Thyroid gland (tissue), 4 donors: ENCODE measurements around the gene APOBR. TPM values are rescaled to one million over a fixed set of nuclear protein-coding genes. Genes with fewer than 3 reads are reported as not detected.
"Not testable (repeated sequence)": the region's sequence is repeated elsewhere in the genome, so short reads cannot be mapped to it uniquely, and the experiment has no call there.

Experiments used
- DNase-seq, 2 donors: peaks; one replicate each; pipeline ENCODE4 v3.0.0-alpha.2; 2019
- H3K27ac ChIP-seq, 3 donors: fragments of 200-600 bp; sonication (generic); 1 replicate in 2 of 3; 2 replicates in 1 of 3; pipeline ENCODE4 v1.5.1; 2016 to 2019; ENCODE audit warnings: mild to moderate bottlenecking in 1 of 3, moderate library complexity in 1 of 3
- H3K27me3 ChIP-seq: fragments of 200-600 bp; sonication (generic); one replicate; pipeline ENCODE4 v1.5.1; 2019
- H3K36me3 ChIP-seq, 2 donors: fragments of 200-600 bp; sonication (generic); one replicate each; pipeline ENCODE4 v1.5.1; 2016 to 2019
- H3K4me1 ChIP-seq, 2 donors: fragments of 200-600 bp; sonication (generic); one replicate each; pipeline ENCODE4 v1.5.1; 2017 to 2019
- H3K4me3 ChIP-seq, 3 donors: fragments of 200-600 bp; sonication (generic); replicated peaks in 1 of 3; 1 replicate in 2 of 3; 2 replicates in 1 of 3; pipeline ENCODE4 v1.5.1; 2016; ENCODE audit warnings: mild to moderate bottlenecking in 1 of 3
- H3K9me3 ChIP-seq: fragments of 200-600 bp; sonication (generic); one replicate; pipeline ENCODE4 v1.5.1; 2017
- CTCF ChIP-seq, 6 experiments: fragments of 200-600 bp in 3 of 6; fragments of 450-650 bp in 3 of 6; sonication (generic) in 3 of 6; IDR thresholded peaks; one replicate each; pipeline ENCODE4 v1.5.1; 2016 to 2019; ENCODE audit warnings: antibody characterized with exemption in 6 of 6, mild to moderate bottlenecking in 2 of 6, inconsistent platforms in 1 of 6, moderate library complexity in 1 of 6
- POLR2A ChIP-seq, 2 donors: fragments of 450-650 bp; IDR thresholded peaks; one replicate each; pipeline ENCODE4 v1.6.1; 2017; ENCODE audit warnings: antibody characterized with exemption in 2 of 2, mild to moderate bottlenecking in 2 of 2, moderate library complexity in 1 of 2
- WGBS, 2 donors: methylation state at CpG; one replicate each; pipeline ENCODE4 v1.1.5; 2017; 5-methylcytosine and 5-hydroxymethylcytosine counted together
- intact Hi-C: fragments of 100-400 bp; cut with DNase I; formaldehyde crosslinking; loops from one replicate; pipeline ENCODE4 v1.15.1; 2023
- total RNA-seq, 4 donors: library from RNA; depleted of rRNA; stranded (reverse); fragments of >200 nt; gene quantifications; one replicate each; pipeline ENCODE4 v1.2.3, GENCODE V29; 2016

APOBR gene
- total RNA-seq, 4 donors from 2014 or later = 0.42 to 1.1 (median 0.78) TPM

- WGBS, 2 donors = 96% methylated on average over 15 to 16 of the region's 16 CpGs
- Histone ChIP-seq H3K27me3 (no peaks in the 10 kb centered on the region), H3K27ac (no peak overlapping the region), H3K9me3 (no peaks in the 10 kb centered on the region), H3K36me3 (peaks cover 47 to 67% of the 10 kb centered on the region in 2 donors), H3K4me3 (no peak overlapping the region), H3K4me1 (no peaks in the 10 kb centered on the region)
- no peak for TF ChIP-seq POLR2A (IDR thresholded peaks at IDR 0.05)
- intact Hi-C loops = no loop called here
- DNase-seq = no peak
Measured at GRCh38 chr16:28478506-28479180, 15.8 kb upstream of the APOBR start.

- Histone ChIP-seq H3K4me3 (no peak overlapping the region), H3K27me3 (no peaks in the 10 kb centered on the region), H3K4me1 (no peaks in the 10 kb centered on the region), H3K36me3 (peaks cover 37 to 59% of the 10 kb centered on the region in 2 donors), H3K9me3 (no peaks in the 10 kb centered on the region), H3K27ac (no peak overlapping the region)
- DNase-seq = no peak
- TF ChIP-seq CTCF (IDR thresholded peaks at IDR 0.05) (no peak), POLR2A (IDR thresholded peaks at IDR 0.05) (no peak)
- intact Hi-C loops = no loop called here
- WGBS, 2 donors = 89 to 95% methylated on average over 13 of the region's 13 CpGs
Measured at GRCh38 chr16:28482026-28482425, 12.4 kb upstream of the APOBR start.

DNA sequence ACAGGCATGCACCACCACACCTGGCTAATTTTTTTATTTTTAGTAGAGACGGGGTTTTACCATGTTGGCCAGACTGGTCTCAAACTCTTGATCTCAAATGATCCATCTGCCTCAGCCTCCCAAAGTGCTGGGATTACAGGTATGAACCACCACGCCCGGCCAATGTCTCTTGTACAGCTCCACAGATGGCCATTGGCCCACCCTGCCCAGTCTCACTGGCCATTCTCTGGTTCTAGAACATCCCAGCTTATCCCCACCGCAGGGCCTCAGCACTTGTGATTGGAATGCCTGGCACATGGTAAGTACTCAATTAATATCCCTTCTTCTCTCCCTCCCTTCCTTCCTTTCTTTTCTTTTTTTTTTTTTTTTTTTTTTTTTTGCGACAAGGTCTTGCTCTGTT is 11.1 kb upstream of the APOBR start:
- DNase-seq, H3K27ac ChIP-seq, H3K4me3 ChIP-seq, H3K4me1 ChIP-seq, H3K27me3 ChIP-seq, H3K9me3 ChIP-seq, intact Hi-C loops: not testable (repeated sequence)
- H3K36me3 ChIP-seq = peaks cover 28 to 57% of the 10 kb centered on the region in 2 donors
- 96 to 97% methylated on average over 5 of the region's 5 CpGs for WGBS, 2 donors

DNA sequence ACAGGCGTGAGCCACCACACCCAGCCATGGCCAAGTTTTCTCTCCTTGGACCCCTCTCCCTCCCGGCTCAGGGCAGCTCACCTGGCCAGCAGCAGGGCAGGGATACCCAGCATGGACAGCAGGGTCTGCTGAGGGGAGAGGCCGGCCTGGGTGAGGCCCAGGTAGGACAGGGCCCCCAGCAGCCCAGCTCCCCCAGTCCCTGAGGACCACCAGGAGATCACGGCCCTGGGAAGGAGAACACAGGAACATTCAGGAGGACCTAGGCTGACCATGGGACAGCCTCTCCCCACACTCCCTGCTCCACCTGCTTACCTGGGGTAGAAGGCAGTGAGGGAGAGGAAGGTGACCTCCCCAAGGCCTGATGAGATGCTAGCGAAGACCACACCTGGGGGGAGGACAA is 8.2 kb upstream of the APOBR start:
- intact Hi-C loops = no loop called here

GRCh38 chr16:28491230-28491969 is 3.0 kb upstream of the APOBR start:
- Histone ChIP-seq H3K27me3 (no peaks in the 10 kb centered on the region), H3K4me3 (peak overlapping the region; percentile 79 to 98 (median 84)), H3K9me3 (no peaks in the 10 kb centered on the region), H3K4me1 (peaks cover 11 to 18% of the 10 kb centered on the region in 2 donors), H3K27ac (peak overlapping the region; percentile 92 to 96 (median 96)), H3K36me3 (peaks cover under 1 to 13% of the 10 kb centered on the region in 2 donors)
- intact Hi-C loops = loop anchor here (5.0 kb wide), 1 partner anchor 56 kb away; no protein-coding TSS in a partner anchor
- 0 to 1% methylated on average over 14 to 19 of the region's 42 CpGs for WGBS, 2 donors
- TF ChIP-seq CTCF (IDR thresholded peaks at IDR 0.05) (peak in 4 of 6 experiments; percentile 26 to 60 (median 42)), POLR2A (IDR thresholded peaks at IDR 0.05) (no peak)
- peak; percentile 57 to 63 for DNase-seq

More for the DNA sequence above, 8.2 kb upstream of the APOBR start:
- H3K9me3 ChIP-seq = no peaks in the 10 kb centered on the region
- peaks cover 18 to 39% of the 10 kb centered on the region in 2 donors for H3K36me3 ChIP-seq
- no peak for DNase-seq
- TF ChIP-seq CTCF (IDR thresholded peaks at IDR 0.05) (no peak), POLR2A (IDR thresholded peaks at IDR 0.05) (no peak)
- WGBS, 2 donors = 94 to 100% methylated on average over 3 of the region's 5 CpGs
- H3K27ac ChIP-seq = no peak overlapping the region
- no peak overlapping the region for H3K4me3 ChIP-seq
- peaks cover 5% of the 10 kb centered on the region in 2 donors for H3K4me1 ChIP-seq
- H3K27me3 ChIP-seq = no peaks in the 10 kb centered on the region
